Measurements from ENCODE around the gene EPN3.

Gene EPN3

GRCh38 chr17:50585891-50586290 is 53.4 kb downstream of the EPN3 start:
- Histone ChIP-seq H3K36me3 (ENCODE audit: control insufficient read depth in 2 of 2, insufficient read depth in 2 of 2, low read length in 2 of 2) (no peaks in the 10 kb centered on the region), H3K4me1 (ENCODE audit: control insufficient read depth in 2 of 2, insufficient read depth in 2 of 2, low read length in 2 of 2) (no peaks in the 10 kb centered on the region), H3K4me3 (ENCODE audit: low read length in 2 of 2) (no peak overlapping the region), H3K27me3 (ENCODE audit: control insufficient read depth in 2 of 2, insufficient read depth in 2 of 2, low read length in 2 of 2) (no peaks in the 10 kb centered on the region), H3K9ac (ENCODE audit: low read depth in 1 of 2, low read length in 2 of 2) (no peak overlapping the region), H3K9me3 (ENCODE audit: control insufficient read depth in 2 of 2, low read length in 2 of 2) (no peaks in the 10 kb centered on the region), H3K27ac (ENCODE audit: low read depth in 2 of 2, low read length in 2 of 2) (no peak overlapping the region)

GRCh38 chr17:50586421-50587247 is 54.1 kb downstream of the EPN3 start:
- Histone ChIP-seq H3K9ac (ENCODE audit: low read depth in 1 of 2, low read length in 2 of 2) (no peak overlapping the region), H3K9me3 (ENCODE audit: control insufficient read depth in 2 of 2, low read length in 2 of 2) (no peaks in the 10 kb centered on the region), H3K4me3 (ENCODE audit: low read length in 2 of 2) (no peak overlapping the region), H3K4me1 (ENCODE audit: control insufficient read depth in 2 of 2, insufficient read depth in 2 of 2, low read length in 2 of 2) (no peaks in the 10 kb centered on the region), H3K27ac (ENCODE audit: low read depth in 2 of 2, low read length in 2 of 2) (no peak overlapping the region), H3K36me3 (ENCODE audit: control insufficient read depth in 2 of 2, insufficient read depth in 2 of 2, low read length in 2 of 2) (no peaks in the 10 kb centered on the region), H3K27me3 (ENCODE audit: control insufficient read depth in 2 of 2, insufficient read depth in 2 of 2, low read length in 2 of 2) (no peaks in the 10 kb centered on the region)

DNA sequence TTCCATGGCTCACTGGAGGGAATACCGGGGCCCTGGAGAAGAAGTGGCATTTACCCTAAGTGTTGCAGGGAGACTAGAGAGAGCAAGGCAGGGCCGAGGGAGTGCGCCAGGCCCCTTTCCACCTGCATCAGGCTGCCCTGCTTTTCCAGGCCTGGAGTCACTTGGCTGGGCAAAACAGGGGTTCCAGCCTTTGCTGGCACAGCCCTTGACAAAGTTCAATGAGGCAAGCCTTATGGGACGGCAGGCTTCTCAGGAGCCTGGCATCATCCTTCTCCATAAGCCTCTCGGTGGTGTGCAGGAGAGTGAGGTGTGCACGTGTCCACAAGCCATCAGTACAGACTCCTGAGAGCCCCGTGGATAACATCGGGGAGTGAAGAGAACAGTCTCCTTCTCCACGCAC is 55.0 kb downstream of the EPN3 start:
- no peaks in the 10 kb centered on the region for H3K36me3 ChIP-seq (ENCODE audit: control insufficient read depth in 2 of 2, insufficient read depth in 2 of 2, low read length in 2 of 2)
- H3K27me3 ChIP-seq (ENCODE audit: control insufficient read depth in 2 of 2, insufficient read depth in 2 of 2, low read length in 2 of 2), result no peaks in the 10 kb centered on the region
- H3K4me3 ChIP-seq (ENCODE audit: low read length in 2 of 2), result no peak overlapping the region
- no peak overlapping the region for H3K9ac ChIP-seq (ENCODE audit: low read depth in 1 of 2, low read length in 2 of 2)
- no peak overlapping the region for H3K27ac ChIP-seq (ENCODE audit: low read depth in 2 of 2, low read length in 2 of 2)
- no peaks in the 10 kb centered on the region for H3K9me3 ChIP-seq (ENCODE audit: control insufficient read depth in 2 of 2, low read length in 2 of 2)
- no peaks in the 10 kb centered on the region for H3K4me1 ChIP-seq (ENCODE audit: control insufficient read depth in 2 of 2, insufficient read depth in 2 of 2, low read length in 2 of 2)

DNA sequence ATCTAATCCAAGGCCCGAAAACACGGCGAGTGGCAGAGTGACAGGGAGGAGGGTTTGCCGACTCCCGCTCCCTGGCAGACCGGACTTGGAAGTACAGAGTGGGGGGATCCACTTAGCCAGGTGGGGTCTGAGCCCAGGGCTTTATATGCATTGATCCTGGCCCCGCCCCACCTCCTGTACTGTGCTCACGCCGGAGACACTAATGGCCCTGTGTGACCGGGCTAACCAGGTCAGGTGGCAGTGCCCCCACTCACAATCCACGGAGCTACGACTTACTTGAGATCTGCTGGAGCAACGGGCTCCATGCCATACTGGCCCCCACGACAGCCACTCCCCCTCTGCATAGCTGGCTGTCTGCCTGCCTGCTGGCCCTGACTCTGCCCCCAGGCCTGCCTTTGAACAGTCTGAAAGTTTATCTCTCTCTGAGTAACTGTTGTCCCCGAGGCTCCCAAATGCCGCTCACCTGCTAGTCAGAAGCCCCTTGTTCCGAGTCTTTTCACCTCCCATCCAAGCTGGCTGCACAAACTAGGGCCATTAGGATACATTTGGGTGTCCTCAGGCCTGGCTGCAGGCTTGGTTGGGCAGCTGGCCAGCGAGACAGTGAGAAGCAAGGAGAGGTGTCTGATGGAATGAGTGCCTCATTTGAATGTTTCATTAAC is 56.0 kb downstream of the EPN3 start:
- Histone ChIP-seq H3K27ac (ENCODE audit: low read depth in 2 of 2, low read length in 2 of 2) (no peak overlapping the region), H3K9ac (ENCODE audit: low read depth in 1 of 2, low read length in 2 of 2) (no peak overlapping the region), H3K4me1 (ENCODE audit: control insufficient read depth in 2 of 2, insufficient read depth in 2 of 2, low read length in 2 of 2) (no peaks in the 10 kb centered on the region)

GRCh38 chr17:50589095-50589705 is 56.7 kb downstream of the EPN3 start:
- H3K9me3 ChIP-seq (ENCODE audit: control insufficient read depth in 2 of 2, low read length in 2 of 2), result no peaks in the 10 kb centered on the region
- H3K36me3 ChIP-seq (ENCODE audit: control insufficient read depth in 2 of 2, insufficient read depth in 2 of 2, low read length in 2 of 2), result no peaks in the 10 kb centered on the region
- H3K9ac ChIP-seq (ENCODE audit: low read depth in 1 of 2, low read length in 2 of 2), result no peak overlapping the region
- H3K27ac ChIP-seq (ENCODE audit: low read depth in 2 of 2, low read length in 2 of 2), result no peak overlapping the region
- H3K4me1 ChIP-seq (ENCODE audit: control insufficient read depth in 2 of 2, insufficient read depth in 2 of 2, low read length in 2 of 2), result no peaks in the 10 kb centered on the region
- H3K4me3 ChIP-seq (ENCODE audit: low read length in 2 of 2), result no peak overlapping the region
- H3K27me3 ChIP-seq (ENCODE audit: control insufficient read depth in 2 of 2, insufficient read depth in 2 of 2, low read length in 2 of 2), result no peaks in the 10 kb centered on the region

More for the DNA sequence above, 56.0 kb downstream of the EPN3 start:
- Histone ChIP-seq H3K9me3 (ENCODE audit: control insufficient read depth in 2 of 2, low read length in 2 of 2) (no peaks in the 10 kb centered on the region), H3K4me3 (ENCODE audit: low read length in 2 of 2) (no peak overlapping the region), H3K36me3 (ENCODE audit: control insufficient read depth in 2 of 2, insufficient read depth in 2 of 2, low read length in 2 of 2) (no peaks in the 10 kb centered on the region), H3K27me3 (ENCODE audit: control insufficient read depth in 2 of 2, insufficient read depth in 2 of 2, low read length in 2 of 2) (no peaks in the 10 kb centered on the region)

- Histone ChIP-seq H3K27me3 (ENCODE audit: control insufficient read depth in 2 of 2, insufficient read depth in 2 of 2, low read length in 2 of 2) (no peaks in the 10 kb centered on the region), H3K4me1 (ENCODE audit: control insufficient read depth in 2 of 2, insufficient read depth in 2 of 2, low read length in 2 of 2) (no peaks in the 10 kb centered on the region)
Measured at GRCh38 chr17:50590946-50591737, 58.6 kb downstream of the EPN3 start.

DNA sequence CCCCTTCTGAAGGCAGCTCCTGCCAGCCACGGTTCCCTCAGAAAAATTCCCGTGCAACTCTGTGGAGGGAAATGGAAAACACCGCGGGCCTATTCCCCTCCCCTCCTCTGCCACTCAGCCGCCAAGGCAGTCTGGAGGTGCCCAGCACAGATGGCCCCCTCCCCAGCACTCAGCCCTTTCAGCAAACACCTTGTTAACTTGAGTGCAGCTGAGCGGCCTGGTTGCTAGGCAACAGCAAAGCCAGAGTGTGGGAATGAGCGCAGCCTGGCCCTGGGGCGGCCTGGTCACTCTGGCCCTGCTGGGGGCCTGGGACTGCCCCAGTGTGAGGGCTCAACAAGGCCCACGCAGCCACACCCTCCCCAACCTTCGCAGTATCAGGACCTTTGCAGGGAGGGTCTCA is 60.8 kb downstream of the EPN3 start:
- Histone ChIP-seq H3K36me3 (ENCODE audit: control insufficient read depth in 2 of 2, insufficient read depth in 2 of 2, low read length in 2 of 2) (no peaks in the 10 kb centered on the region), H3K4me1 (ENCODE audit: control insufficient read depth in 2 of 2, insufficient read depth in 2 of 2, low read length in 2 of 2) (no peaks in the 10 kb centered on the region), H3K27me3 (ENCODE audit: control insufficient read depth in 2 of 2, insufficient read depth in 2 of 2, low read length in 2 of 2) (no peaks in the 10 kb centered on the region), H3K27ac (ENCODE audit: low read depth in 2 of 2, low read length in 2 of 2) (no peak overlapping the region), H3K9me3 (ENCODE audit: control insufficient read depth in 2 of 2, low read length in 2 of 2) (no peaks in the 10 kb centered on the region), H3K9ac (ENCODE audit: low read depth in 1 of 2, low read length in 2 of 2) (no peak overlapping the region), H3K4me3 (ENCODE audit: low read length in 2 of 2) (no peak overlapping the region)

More at GRCh38 chr17:50590946-50591737, 58.6 kb downstream of the EPN3 start:
- no peak overlapping the region for H3K4me3 ChIP-seq (ENCODE audit: low read length in 2 of 2)
- H3K36me3 ChIP-seq (ENCODE audit: control insufficient read depth in 2 of 2, insufficient read depth in 2 of 2, low read length in 2 of 2), result no peaks in the 10 kb centered on the region
- H3K9me3 ChIP-seq (ENCODE audit: control insufficient read depth in 2 of 2, low read length in 2 of 2), result no peaks in the 10 kb centered on the region
- H3K9ac ChIP-seq (ENCODE audit: low read depth in 1 of 2, low read length in 2 of 2), result no peak overlapping the region
- no peak overlapping the region for H3K27ac ChIP-seq (ENCODE audit: low read depth in 2 of 2, low read length in 2 of 2)
